Lower lobe of right lung (tissue), 2 donors: ENCODE measurements around the gene L1CAM. TPM values are rescaled to one million over a fixed set of nuclear protein-coding genes. Genes with fewer than 3 reads are reported as not detected.

Experiments used
- ATAC-seq, 2 donors: fragments of 200-7000 bp; cut with Tn5 transposase; one replicate each; pipeline ENCODE4 v1.9.1; 2020 to 2022; ENCODE audit warnings: mild to moderate bottlenecking in 2 of 2, moderate library complexity in 2 of 2
- DNase-seq: peaks from one replicate; pipeline ENCODE4 v3.0.0-alpha.2; 2020
- H3K27ac ChIP-seq: fragments of 200-600 bp; one replicate; pipeline ENCODE4 v1.8.0; 2022
- H3K27me3 ChIP-seq: fragments of 200-600 bp; one replicate; pipeline ENCODE4 v1.8.0; 2022; ENCODE audit warnings: low read depth
- H3K36me3 ChIP-seq: fragments of 200-600 bp; one replicate; pipeline ENCODE4 v1.8.0; 2022; ENCODE audit warnings: mild to moderate bottlenecking
- H3K4me1 ChIP-seq: fragments of 200-600 bp; one replicate; pipeline ENCODE4 v1.8.0; 2022
- H3K4me3 ChIP-seq: fragments of 200-600 bp; one replicate; pipeline ENCODE4 v1.8.0; 2022; ENCODE audit warnings: mild to moderate bottlenecking
- H3K9me3 ChIP-seq: fragments of 200-600 bp; one replicate; pipeline ENCODE4 v1.8.0; 2022
- CTCF ChIP-seq: fragments of 200-600 bp; IDR thresholded peaks from one replicate; pipeline ENCODE4 v1.8.0; 2022; ENCODE audit warnings: antibody characterized with exemption, mild to moderate bottlenecking
- intact Hi-C: fragments of 100-400 bp; cut with DNase I; formaldehyde crosslinking; loops from one replicate; pipeline ENCODE4 v1.11.0; 2022
- total RNA-seq: library from RNA; stranded (reverse); fragmentation: NEBNext Ultra II Directional; extraction: Animal tissue kit (Norgen Biotek cat#: 25700); gene quantifications from one replicate; pipeline ENCODE4 v1.2.1, GENCODE V29; 2021
- donor health status: DM: no; HTN: yes; CAD: no; lungs with severe emphysema.

L1CAM gene
- total RNA-seq, 1 donor from 2014 or later: 1.6 TPM

GRCh38 chrX:153873282-153874084 lies 12.5 kb downstream of the L1CAM start:
- H3K36me3 ChIP-seq: no peaks in the 10 kb centered on the region
- peaks cover 4% of the 10 kb centered on the region for H3K27me3 ChIP-seq
- no peaks in the 10 kb centered on the region for H3K9me3 ChIP-seq
- no peaks in the 10 kb centered on the region for H3K4me1 ChIP-seq
- no peak for ATAC-seq
- DNase-seq: no peak
- H3K4me3 ChIP-seq: no peak overlapping the region
- H3K27ac ChIP-seq: no peak overlapping the region
- no peak for TF ChIP-seq CTCF
- intact Hi-C loops: no loop called here

- H3K4me1 ChIP-seq: no peaks in the 10 kb centered on the region
- no peak overlapping the region for H3K4me3 ChIP-seq
- no peaks in the 10 kb centered on the region for H3K9me3 ChIP-seq
- intact Hi-C loops: no loop called here
- no peaks in the 10 kb centered on the region for H3K36me3 ChIP-seq
- TF ChIP-seq CTCF: no peak
- no peaks in the 10 kb centered on the region for H3K27me3 ChIP-seq
- no peak overlapping the region for H3K27ac ChIP-seq
- ATAC-seq (no peak), DNase-seq (no peak)
Measured at GRCh38 chrX:153871946-153872878, 13.8 kb downstream of the L1CAM start.

- no peak for DNase-seq
- ATAC-seq: no peak
- intact Hi-C loops: no loop called here
- Histone ChIP-seq H3K36me3 (no peaks in the 10 kb centered on the region), H3K9me3 (no peaks in the 10 kb centered on the region), H3K27ac (no peak overlapping the region), H3K27me3 (no peaks in the 10 kb centered on the region), H3K4me1 (no peaks in the 10 kb centered on the region), H3K4me3 (no peak overlapping the region)
- TF ChIP-seq CTCF: no peak
Measured at GRCh38 chrX:153871451-153871850, 14.5 kb downstream of the L1CAM start.

GRCh38 chrX:153870791-153871360 lies 15.1 kb downstream of the L1CAM start:
- no peak for TF ChIP-seq CTCF

GRCh38 chrX:153870288-153870690 lies 15.7 kb downstream of the L1CAM start:
- intact Hi-C loops: no loop called here
- Histone ChIP-seq H3K4me3 (no peak overlapping the region), H3K27ac (no peak overlapping the region), H3K4me1 (no peaks in the 10 kb centered on the region), H3K9me3 (no peaks in the 10 kb centered on the region), H3K27me3 (no peaks in the 10 kb centered on the region), H3K36me3 (no peaks in the 10 kb centered on the region)
- no peak for ATAC-seq
- TF ChIP-seq CTCF: no peak
- no peak for DNase-seq

More at GRCh38 chrX:153870791-153871360, 15.1 kb downstream of the L1CAM start:
- H3K4me3 ChIP-seq: no peak overlapping the region
- no peaks in the 10 kb centered on the region for H3K9me3 ChIP-seq
- H3K27me3 ChIP-seq: no peaks in the 10 kb centered on the region
- no peaks in the 10 kb centered on the region for H3K36me3 ChIP-seq
- no peak overlapping the region for H3K27ac ChIP-seq
- H3K4me1 ChIP-seq: no peaks in the 10 kb centered on the region
- intact Hi-C loops: no loop called here
- no peak for ATAC-seq
- DNase-seq: no peak
